Measurements from ENCODE around the gene TMED6. TPM values are rescaled to one million over a fixed set of nuclear protein-coding genes. Genes with fewer than 3 reads are reported as not detected.

TMED6 gene
- total and polyA plus RNA-seq, 12 donors, result 0.32 to 0.41 (median 0.37) TPM; not detected in 7

DNA sequence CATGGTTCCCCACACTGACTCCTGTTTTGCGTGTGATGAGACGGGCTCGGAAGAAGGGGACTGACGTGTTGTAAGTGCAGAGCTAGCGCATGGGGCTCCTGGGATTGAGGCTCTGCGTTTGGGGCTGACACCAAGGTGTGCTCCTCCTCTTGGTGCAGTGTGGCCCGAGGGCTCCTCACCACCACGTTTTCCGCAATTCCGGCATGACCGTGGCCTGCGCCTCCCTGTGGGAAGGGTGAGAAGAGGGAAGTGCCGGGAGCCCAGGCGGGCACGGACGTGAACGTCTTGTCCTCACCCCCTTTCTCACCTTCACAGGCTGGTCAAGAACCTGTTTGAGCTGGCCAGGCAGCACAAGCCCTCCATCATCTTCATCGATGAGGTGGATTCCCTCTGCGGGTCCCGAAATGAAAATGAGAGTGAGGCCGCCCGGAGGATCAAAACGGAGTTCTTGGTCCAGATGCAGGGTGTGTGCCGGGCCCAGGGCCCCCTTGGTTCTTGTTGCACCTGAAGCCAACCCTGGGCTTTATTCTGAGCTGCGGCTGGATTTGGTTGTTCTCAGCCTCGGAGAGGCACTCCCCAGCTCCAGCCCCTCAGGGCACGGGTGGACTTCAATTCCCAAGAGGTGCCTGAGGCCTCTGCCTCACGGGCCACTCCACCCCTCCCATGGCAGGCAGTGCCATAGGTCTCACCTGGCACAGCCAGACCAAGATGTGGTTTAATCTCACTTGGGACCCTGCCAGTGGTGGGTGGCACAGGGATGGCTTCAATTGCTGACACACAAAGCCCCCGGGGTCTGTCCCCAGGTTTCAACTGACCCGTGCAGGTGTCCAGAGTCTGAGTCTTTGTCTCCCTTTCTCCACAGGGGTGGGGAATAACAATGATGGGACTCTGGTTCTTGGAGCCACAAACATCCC lies 31.5 kb downstream of the TMED6 start:
- no peak overlapping the region for H3K27ac ChIP-seq
- peaks cover 0 to 12% (median 2%) of the 10 kb centered on the region in 9 donors for H3K4me1 ChIP-seq
- no peak for DNase-seq
- H3K4me3 ChIP-seq, result no peak overlapping the region
- WGBS, 2 donors, result 90 to 93% methylated on average over 30 of the region's 30 CpGs
- TF ChIP-seq, protein P1, sequence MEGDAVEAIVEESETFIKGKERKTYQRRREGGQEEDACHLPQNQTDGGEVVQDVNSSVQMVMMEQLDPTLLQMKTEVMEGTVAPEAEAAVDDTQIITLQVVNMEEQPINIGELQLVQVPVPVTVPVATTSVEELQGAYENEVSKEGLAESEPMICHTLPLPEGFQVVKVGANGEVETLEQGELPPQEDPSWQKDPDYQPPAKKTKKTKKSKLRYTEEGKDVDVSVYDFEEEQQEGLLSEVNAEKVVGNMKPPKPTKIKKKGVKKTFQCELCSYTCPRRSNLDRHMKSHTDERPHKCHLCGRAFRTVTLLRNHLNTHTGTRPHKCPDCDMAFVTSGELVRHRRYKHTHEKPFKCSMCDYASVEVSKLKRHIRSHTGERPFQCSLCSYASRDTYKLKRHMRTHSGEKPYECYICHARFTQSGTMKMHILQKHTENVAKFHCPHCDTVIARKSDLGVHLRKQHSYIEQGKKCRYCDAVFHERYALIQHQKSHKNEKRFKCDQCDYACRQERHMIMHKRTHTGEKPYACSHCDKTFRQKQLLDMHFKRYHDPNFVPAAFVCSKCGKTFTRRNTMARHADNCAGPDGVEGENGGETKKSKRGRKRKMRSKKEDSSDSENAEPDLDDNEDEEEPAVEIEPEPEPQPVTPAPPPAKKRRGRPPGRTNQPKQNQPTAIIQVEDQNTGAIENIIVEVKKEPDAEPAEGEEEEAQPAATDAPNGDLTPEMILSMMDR (IDR thresholded peaks at IDR 0.05), result no peak
- H3K27me3 ChIP-seq, result no peaks in the 10 kb centered on the region
- no peaks in the 10 kb centered on the region for H3K9me3 ChIP-seq
- intact Hi-C loops (cut with DNase I), result no loop called here
- H3K36me3 ChIP-seq, result peaks cover 10 to 100% (median 70%) of the 10 kb centered on the region in 9 donors
- ATAC-seq, result no peak

GRCh38 chr16:69319381-69319780 lies 32.2 kb downstream of the TMED6 start:
- Histone ChIP-seq H3K27ac (no peak overlapping the region), H3K9me3 (no peaks in the 10 kb centered on the region), H3K4me1 (peaks cover 0 to 16% (median 6%) of the 10 kb centered on the region in 9 donors), H3K27me3 (no peaks in the 10 kb centered on the region), H3K4me3 (no peak overlapping the region), H3K36me3 (peaks cover 10 to 100% (median 62%) of the 10 kb centered on the region in 9 donors)
- ATAC-seq (no peak), DNase-seq (no peak)
- 91 to 94% methylated on average over 9 of the region's 9 CpGs for WGBS, 2 donors
- intact Hi-C loops (cut with DNase I), result no loop called here
- TF ChIP-seq, protein P1 (IDR thresholded peaks at IDR 0.05), result no peak

DNA sequence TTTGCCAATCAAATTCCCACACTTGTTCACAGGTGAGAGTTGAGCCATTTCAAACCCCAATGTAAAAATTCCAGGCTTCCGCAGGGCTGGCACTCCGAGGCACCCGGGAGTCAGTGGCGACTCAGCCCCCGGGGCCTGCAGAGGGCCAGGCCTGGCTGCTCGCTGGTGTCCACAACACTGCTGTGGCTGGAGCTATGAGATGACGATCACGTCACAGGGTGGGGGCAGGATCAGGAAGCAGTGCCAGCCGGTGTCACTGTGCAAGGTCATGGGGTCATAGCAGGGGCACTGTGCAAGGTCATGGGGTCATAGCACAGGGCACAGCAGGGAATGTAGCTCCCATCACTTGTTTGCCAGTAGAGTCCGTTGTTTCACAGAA lies 32.7 kb downstream of the TMED6 start:
- no peak overlapping the region for H3K27ac ChIP-seq
- no peak overlapping the region for H3K4me3 ChIP-seq
- ATAC-seq (no peak), DNase-seq (no peak)
- no peaks in the 10 kb centered on the region for H3K9me3 ChIP-seq
- H3K36me3 ChIP-seq, result peaks cover 10 to 100% (median 64%) of the 10 kb centered on the region in 9 donors
- TF ChIP-seq, protein P1 (IDR thresholded peaks at IDR 0.05), result no peak
- intact Hi-C loops (cut with DNase I), result no loop called here
- H3K4me1 ChIP-seq, result peaks cover 0 to 17% (median 1%) of the 10 kb centered on the region in 9 donors
- H3K27me3 ChIP-seq, result no peaks in the 10 kb centered on the region
- WGBS, 2 donors, result 84 to 85% methylated on average over 10 of the region's 10 CpGs

DNA sequence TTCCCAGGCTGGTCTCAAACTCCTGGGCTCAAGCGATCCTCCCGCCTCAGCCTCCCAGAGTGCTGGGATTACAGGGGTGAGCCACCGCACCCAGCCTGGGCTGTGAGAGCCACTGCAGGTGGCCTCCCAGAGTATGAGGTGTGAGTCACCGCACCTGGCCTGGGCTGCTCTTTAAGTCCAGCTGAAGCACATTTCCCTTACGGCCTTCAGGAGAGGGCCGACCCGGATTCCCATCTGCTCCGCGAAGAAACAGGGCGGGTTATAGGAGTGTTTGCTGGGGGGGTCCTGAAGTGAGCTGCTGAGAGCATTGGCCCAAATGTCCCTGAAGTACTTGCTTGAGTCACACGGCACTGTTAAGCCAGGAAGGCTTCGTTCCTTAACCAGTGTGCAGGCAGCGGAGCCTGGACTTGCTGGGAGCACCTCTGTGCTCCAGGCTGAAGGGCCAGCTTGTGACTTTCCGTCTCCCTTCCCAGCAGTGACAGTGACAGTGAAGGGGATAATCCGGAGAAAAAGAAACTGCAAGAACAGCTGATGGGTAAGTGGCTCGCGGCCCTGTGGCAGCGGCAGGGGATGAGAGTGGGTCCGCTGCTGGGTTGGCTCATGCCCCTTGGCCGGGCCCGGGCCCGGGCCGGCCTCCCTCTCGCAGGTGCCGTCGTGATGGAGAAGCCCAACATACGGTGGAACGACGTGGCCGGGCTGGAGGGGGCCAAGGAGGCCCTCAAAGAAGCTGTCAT lies 33.2 kb downstream of the TMED6 start:
- no peaks in the 10 kb centered on the region for H3K27me3 ChIP-seq
- peaks cover 10 to 100% (median 68%) of the 10 kb centered on the region in 9 donors for H3K36me3 ChIP-seq
- ATAC-seq, result no peak
- peaks cover 0 to 22% (median 3%) of the 10 kb centered on the region in 9 donors for H3K4me1 ChIP-seq
- no peak overlapping the region for H3K4me3 ChIP-seq
- H3K9me3 ChIP-seq, result no peaks in the 10 kb centered on the region
- no peak for DNase-seq
- TF ChIP-seq, protein P1 (IDR thresholded peaks at IDR 0.05), result no peak
- no peak overlapping the region for H3K27ac ChIP-seq
- intact Hi-C loops (cut with DNase I), result no loop called here
- 93 to 94% methylated on average over 30 of the region's 30 CpGs for WGBS, 2 donors
